ENCODE measurements around the gene KRT75. TPM values are rescaled to one million over a fixed set of nuclear protein-coding genes. Genes with fewer than 3 reads are reported as not detected.
A peak's percentile ranks its signal among the peaks of the same experiment; 100 is the strongest.

KRT75 gene
- total RNA-seq, 4 donors from 2014 or later: 0.44 TPM; not detected in 3

DNA sequence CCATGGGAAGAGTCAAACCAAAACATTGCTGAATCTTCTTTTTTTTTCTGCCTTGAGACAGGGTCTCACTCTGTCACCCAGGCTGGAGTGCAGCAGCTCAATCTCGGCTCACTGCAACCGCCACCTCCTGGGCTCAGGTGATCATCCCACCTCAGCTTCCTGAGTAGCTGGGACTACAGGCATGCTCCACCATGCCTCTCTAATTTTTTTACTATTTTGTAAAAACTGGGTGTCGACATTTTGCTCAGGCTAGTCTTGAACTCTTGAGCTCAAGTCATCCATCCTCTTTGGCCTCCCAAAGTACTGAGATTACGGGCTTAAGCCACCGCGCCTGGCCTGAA lies 1.5 kb upstream of the KRT75 start:
- H3K27me3 ChIP-seq: peaks cover 0 to 24% (median 0%) of the 10 kb centered on the region in 4 donors
- H3K27ac ChIP-seq: peak overlapping the region; percentile 43 to 61 (median 53)

GRCh38 chr12:52434760-52435530 lies 774 bp upstream of the KRT75 start:
- peaks cover 20 to 50% (median 34%) of the 10 kb centered on the region in 3 donors for H3K4me1 ChIP-seq
- TF ChIP-seq CTCF (IDR thresholded peaks at IDR 0.05) (no peak), POLR2A (IDR thresholded peaks at IDR 0.05) (no peak)
- no peaks in the 10 kb centered on the region for H3K9me3 ChIP-seq
- peaks cover 0 to 31% (median 0%) of the 10 kb centered on the region in 4 donors for H3K27me3 ChIP-seq
- H3K4me3 ChIP-seq: no peak overlapping the region
- intact Hi-C loops (cut with DNase I): no loop called here
- WGBS, 2 donors: 72 to 76% methylated on average over 6 of the region's 6 CpGs
- H3K27ac ChIP-seq: peak overlapping the region in 3 of 4 donors; percentile 49 to 61 (median 57)
- no peak for DNase-seq
- no peaks in the 10 kb centered on the region for H3K36me3 ChIP-seq

More for the DNA sequence above, 1.5 kb upstream of the KRT75 start:
- H3K36me3 ChIP-seq: no peaks in the 10 kb centered on the region
- WGBS, 2 donors: 42 to 45% methylated on average over 6 of the region's 6 CpGs
- TF ChIP-seq CTCF (IDR thresholded peaks at IDR 0.05): no peak
- TF ChIP-seq POLR2A (IDR thresholded peaks at IDR 0.05): no peak
- intact Hi-C loops (cut with DNase I): no loop called here
- DNase-seq: no peak
- no peak overlapping the region for H3K4me3 ChIP-seq
- H3K4me1 ChIP-seq: peaks cover 23 to 56% (median 34%) of the 10 kb centered on the region in 3 donors
- no peaks in the 10 kb centered on the region for H3K9me3 ChIP-seq

DNA sequence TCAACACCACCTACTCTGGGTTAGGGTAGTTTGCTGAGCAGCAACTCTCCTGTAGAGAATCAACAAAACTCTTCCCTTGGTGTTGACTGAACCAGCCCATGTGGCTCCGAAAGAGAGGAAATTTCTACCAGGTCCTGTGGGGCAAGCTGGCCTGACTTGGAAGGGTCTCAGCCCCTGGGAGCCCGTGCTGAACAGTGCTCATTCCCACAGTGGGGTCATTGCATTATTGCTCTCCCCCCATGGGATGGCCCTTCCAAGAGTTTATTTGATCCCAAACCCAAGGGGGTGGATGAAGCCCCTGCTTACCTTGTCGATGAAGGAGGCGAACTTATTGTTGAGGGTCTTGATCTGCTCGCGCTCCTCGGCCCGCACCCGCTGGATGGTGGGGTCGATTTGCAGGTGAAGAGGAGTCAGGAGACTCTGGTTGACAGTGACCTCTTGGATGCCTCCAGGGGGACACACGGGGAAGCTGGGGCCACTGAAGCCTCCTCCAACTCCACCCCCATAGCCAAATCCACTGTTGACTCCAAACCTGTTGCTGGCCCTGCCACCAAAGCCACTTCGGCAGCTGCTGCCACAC lies 580 bp downstream of the KRT75 start:
- no peak for DNase-seq
- Histone ChIP-seq H3K27me3 (peaks cover 0 to 39% (median 0%) of the 10 kb centered on the region in 4 donors), H3K36me3 (no peaks in the 10 kb centered on the region), H3K4me3 (no peak overlapping the region), H3K27ac (no peak overlapping the region), H3K4me1 (peaks cover 16 to 36% (median 31%) of the 10 kb centered on the region in 3 donors), H3K9me3 (no peaks in the 10 kb centered on the region)
- intact Hi-C loops (cut with DNase I): no loop called here
- TF ChIP-seq CTCF (IDR thresholded peaks at IDR 0.05): no peak
- TF ChIP-seq POLR2A (IDR thresholded peaks at IDR 0.05): no peak
- WGBS, 2 donors: 86 to 96% methylated on average over 11 to 12 of the region's 12 CpGs

- Histone ChIP-seq H3K9me3 (no peaks in the 10 kb centered on the region), H3K4me1 (peaks cover 16 to 27% (median 25%) of the 10 kb centered on the region in 3 donors), H3K4me3 (no peak overlapping the region), H3K27ac (no peak overlapping the region), H3K36me3 (no peaks in the 10 kb centered on the region), H3K27me3 (peaks cover 0 to 42% (median 0%) of the 10 kb centered on the region in 4 donors)
- TF ChIP-seq CTCF (IDR thresholded peaks at IDR 0.05) (no peak), POLR2A (IDR thresholded peaks at IDR 0.05) (no peak)
- DNase-seq: no peak
- WGBS, 2 donors: 87 to 88% methylated on average over 4 of the region's 6 CpGs
- intact Hi-C loops (cut with DNase I): no loop called here
Observed at GRCh38 chr12:52432559-52433207, 1.5 kb downstream of the KRT75 start.

DNA sequence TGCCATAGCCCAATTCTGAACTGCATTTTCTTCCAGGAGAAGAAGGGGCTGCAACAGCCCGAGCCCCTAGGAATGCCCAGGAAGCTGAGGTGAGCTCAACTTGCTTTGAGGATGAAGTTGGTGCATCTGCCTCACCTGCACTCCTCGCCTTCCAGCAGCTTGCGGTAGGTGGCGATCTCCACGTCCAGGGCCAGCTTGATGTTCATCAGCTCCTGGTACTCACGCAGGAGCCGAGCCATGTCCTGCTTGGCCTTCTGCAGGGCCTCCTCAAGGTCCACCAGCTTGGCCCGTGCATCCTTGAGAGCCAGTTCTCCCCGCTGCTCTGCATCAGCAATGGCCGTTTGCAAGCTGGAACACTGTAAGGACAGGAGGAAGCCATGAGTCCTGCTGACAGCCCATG lies 6.0 kb downstream of the KRT75 start:
- no peak for DNase-seq
- no peak for TF ChIP-seq CTCF (IDR thresholded peaks at IDR 0.05)
- no peak for TF ChIP-seq POLR2A (IDR thresholded peaks at IDR 0.05)

More for the DNA sequence above, 6.0 kb downstream of the KRT75 start:
- Histone ChIP-seq H3K9me3 (no peaks in the 10 kb centered on the region), H3K27ac (no peak overlapping the region), H3K4me1 (peaks cover 0 to 8% (median 5%) of the 10 kb centered on the region in 3 donors), H3K36me3 (no peaks in the 10 kb centered on the region), H3K27me3 (peaks cover 0 to 39% (median 0%) of the 10 kb centered on the region in 4 donors), H3K4me3 (no peak overlapping the region)
- intact Hi-C loops (cut with DNase I): no loop called here
- WGBS, 2 donors: 89 to 91% methylated on average over 6 to 8 of the region's 10 CpGs
